Naive thymus-derived CD4-positive, alpha-beta T cell (primary cell): ENCODE data around the gene SART1. TPM values are rescaled to one million over a fixed set of nuclear protein-coding genes. Genes with fewer than 3 reads are reported as not detected.

Experiments used
- ATAC-seq: fragments of 150-1000 bp; cut with Tn5 transposase; 2 replicates; pipeline ENCODE4 v1.10.0; 2021; ENCODE audit warnings: mild to moderate bottlenecking, moderate library complexity
- CTCF ChIA-PET: fragments of 350-600 bp; sonication (Branson Sonifier 250); formaldehyde crosslinking; loops from one replicate; lab custom pipeline; 2021; ENCODE audit warnings: antibody characterized with exemption; lab: Charles Lee
- POLR2A ChIA-PET: fragments of 350-600 bp; sonication (Branson Sonifier 250); formaldehyde crosslinking; loops from one replicate; lab custom pipeline; 2021; ENCODE audit warnings: antibody characterized with exemption, inconsistent platforms; lab: Charles Lee
- DNase-seq, 9 donors: peaks; one replicate each; pipeline versions ENCODE4 v3.0.0 to v3.0.0-alpha.2; 2020 to 2022; ENCODE audit warnings: mixed read lengths in 1 of 9
- H3K27ac ChIP-seq: one replicate; pipeline ENCODE4 v1.7.0; 2013; ENCODE audit warnings: mild to moderate bottlenecking, low read depth, low read length, moderate library complexity
- H3K27me3 ChIP-seq, 2 donors: one replicate each; pipeline ENCODE4 v1.7.0; 2013; ENCODE audit warnings: low read length in 2 of 2, mild to moderate bottlenecking in 2 of 2, moderate library complexity in 2 of 2; ENCODE audit not compliant: control insufficient read depth in 2 of 2, insufficient read depth in 2 of 2
- H3K36me3 ChIP-seq, 3 experiments: 1 replicate in 2 of 3; 2 replicates in 1 of 3; pipeline ENCODE4 v1.7.0; 2013; ENCODE audit warnings: low read length in 3 of 3, mild to moderate bottlenecking in 3 of 3, moderate library complexity in 1 of 3; ENCODE audit not compliant: insufficient read depth in 3 of 3, control insufficient read depth in 2 of 3
- H3K4me1 ChIP-seq, 2 donors: one replicate each; pipeline ENCODE4 v1.7.0; 2013; ENCODE audit warnings: low read length in 2 of 2, mild to moderate bottlenecking in 2 of 2, moderate library complexity in 1 of 2; ENCODE audit not compliant: control insufficient read depth in 2 of 2, insufficient read depth in 2 of 2
- H3K4me3 ChIP-seq: 2 replicates; pipeline ENCODE4 v1.7.0; 2013; ENCODE audit warnings: mild to moderate bottlenecking, low read length
- H3K9me3 ChIP-seq, 3 experiments: 1 replicate in 2 of 3; 2 replicates in 1 of 3; pipeline ENCODE4 v1.7.0; 2013; ENCODE audit warnings: low read length in 3 of 3; ENCODE audit not compliant: control insufficient read depth in 2 of 3
- H3K27ac Mint-ChIP-seq, 9 donors: one replicate each; pipeline ENCODE4 v1.8.0; 2020 to 2022; ENCODE audit warnings: mixed read lengths in 9 of 9, mild to moderate bottlenecking in 8 of 9, moderate library complexity in 5 of 9, inconsistent platforms in 2 of 9
- H3K27me3 Mint-ChIP-seq, 5 donors: one replicate each; pipeline ENCODE4 v1.8.0; 2021 to 2022; ENCODE audit warnings: mixed read lengths in 5 of 5, mild to moderate bottlenecking in 1 of 5
- H3K36me3 Mint-ChIP-seq, 5 donors: one replicate each; pipeline ENCODE4 v1.8.0; 2020 to 2022; ENCODE audit warnings: mixed read lengths in 5 of 5, mild to moderate bottlenecking in 3 of 5, inconsistent platforms in 1 of 5
- H3K4me1 Mint-ChIP-seq, 7 donors: one replicate each; pipeline ENCODE4 v1.8.0; 2020 to 2022; ENCODE audit warnings: mixed read lengths in 7 of 7, mild to moderate bottlenecking in 3 of 7, inconsistent platforms in 1 of 7
- H3K4me3 Mint-ChIP-seq, 10 donors: one replicate each; pipeline ENCODE4 v1.8.0; 2020 to 2022; ENCODE audit warnings: mild to moderate bottlenecking in 10 of 10, mixed read lengths in 10 of 10, moderate library complexity in 6 of 10, inconsistent platforms in 2 of 10
- H3K9me3 Mint-ChIP-seq, 11 donors: one replicate each; pipeline ENCODE4 v1.8.0; 2020 to 2022; ENCODE audit warnings: mixed read lengths in 11 of 11, mild to moderate bottlenecking in 4 of 11, inconsistent platforms in 1 of 11, moderate library complexity in 1 of 11
- intact Hi-C, 2 donors: fragments of 100-400 bp; cut with micrococcal nuclease; formaldehyde crosslinking; loops; one replicate each; pipeline ENCODE4 v1.15.1; 2023
- polyA plus RNA-seq, 2 donors: library from polyadenylated mRNA; unstranded; fragments of 300-500 nt; fragmentation: Illumina TruSeq; gene quantifications; one replicate each; pipeline ENCODE4 v1.2.3, GENCODE V29; 2021
- total RNA-seq, 6 experiments: library from RNA in 5 of 6; stranded (reverse) in 5 of 6; gene quantifications; 1 replicate in 5 of 6; 2 replicates in 1 of 6; pipeline ENCODE4 v1.2.3 and lab custom pipeline; 2021 to 2026

The SART1 gene
- total and polyA plus RNA-seq, 7 experiments from 2014 or later, result 27.9 to 102 (median 90.0) TPM

- peaks cover 0 to 2% (median 0%) of the 10 kb centered on the region in 11 donors for H3K9me3 Mint-ChIP-seq
These were observed 19.7 kb downstream of the SART1 start for GRCh38 chr11:65981101-65981740.

GRCh38 chr11:65981972-65982823 is 20.7 kb downstream of the SART1 start:
- H3K36me3 Mint-ChIP-seq, result peaks cover 0 to 10% (median 3%) of the 10 kb centered on the region in 5 donors
- ChIA-PET CTCF (interaction anchor here (1.0 kb wide), 1 partner anchor 98 kb away, joined by 3 read pairs; no protein-coding TSS in a partner anchor), POLR2A (interaction anchor here (1.3 kb wide), 1 partner anchor 122 kb away, joined by 4 read pairs; the partner anchor contains the start of gene MUS81)
- H3K27me3 Mint-ChIP-seq, result no peaks in the 10 kb centered on the region
- Histone ChIP-seq H3K27me3 (no peaks in the 10 kb centered on the region), H3K9me3 (no peaks in the 10 kb centered on the region), H3K4me1 (no peaks in the 10 kb centered on the region), H3K4me3 (no peak overlapping the region), H3K36me3 (peaks cover 0 to 26% (median 0%) of the 10 kb centered on the region in 3 experiments), H3K27ac (no peak overlapping the region)
- no peak for DNase-seq
- H3K4me1 Mint-ChIP-seq, result peaks cover 0 to 3% (median 0%) of the 10 kb centered on the region in 7 donors
- peaks cover 0 to 2% (median 0%) of the 10 kb centered on the region in 11 donors for H3K9me3 Mint-ChIP-seq
- peak overlapping the region in 2 of 9 donors; percentile 21 to 64 for H3K27ac Mint-ChIP-seq
- no peak overlapping the region for H3K4me3 Mint-ChIP-seq
- ATAC-seq, result no peak
- intact Hi-C loops, result no loop called here

More at GRCh38 chr11:65981101-65981740, 19.7 kb downstream of the SART1 start:
- no peak for DNase-seq
- Mint-ChIP-seq H3K4me3 (no peak overlapping the region), H3K27ac (peak overlapping the region in 5 of 9 donors; percentile 21 to 65 (median 28)), H3K4me1 (peaks cover 0 to 2% (median 0%) of the 10 kb centered on the region in 7 donors), H3K36me3 (peaks cover 0 to 13% (median 4%) of the 10 kb centered on the region in 5 donors), H3K27me3 (no peaks in the 10 kb centered on the region)
- intact Hi-C loops, result no loop called here
- ChIA-PET CTCF (no interaction called here), POLR2A (interaction anchor here (1.3 kb wide), 1 partner anchor 121 kb away, joined by 4 read pairs; the partner anchor contains the start of gene MUS81)
- Histone ChIP-seq H3K36me3 (peaks cover 0 to 35% (median 0%) of the 10 kb centered on the region in 3 experiments), H3K27ac (peak overlapping the region; percentile 14), H3K4me1 (no peaks in the 10 kb centered on the region), H3K4me3 (no peak overlapping the region), H3K27me3 (no peaks in the 10 kb centered on the region), H3K9me3 (no peaks in the 10 kb centered on the region)
- ATAC-seq, result no peak

GRCh38 chr11:65982824-65983588 is 21.5 kb downstream of the SART1 start:
- H3K27me3 ChIP-seq, result no peaks in the 10 kb centered on the region
- Mint-ChIP-seq H3K27ac (no peak overlapping the region), H3K36me3 (peaks cover 0 to 10% (median 0%) of the 10 kb centered on the region in 5 donors), H3K4me3 (no peak overlapping the region), H3K27me3 (no peaks in the 10 kb centered on the region), H3K4me1 (peaks cover 0 to 5% (median 0%) of the 10 kb centered on the region in 7 donors), H3K9me3 (peaks cover 0 to 2% (median 0%) of the 10 kb centered on the region in 11 donors)
- no peaks in the 10 kb centered on the region for H3K4me1 ChIP-seq
- ChIA-PET CTCF (interaction anchor here (1.0 kb wide), 1 partner anchor 99 kb away, joined by 3 read pairs; no protein-coding TSS in a partner anchor), POLR2A (no interaction called here)
- no peak for ATAC-seq
- no peak overlapping the region for H3K4me3 ChIP-seq
- H3K36me3 ChIP-seq, result peaks cover 0 to 17% (median 0%) of the 10 kb centered on the region in 3 experiments
- H3K9me3 ChIP-seq, result no peaks in the 10 kb centered on the region
- no peak overlapping the region for H3K27ac ChIP-seq
- intact Hi-C loops, result no loop called here
- no peak for DNase-seq

GRCh38 chr11:65983589-65983987 is 22.1 kb downstream of the SART1 start:
- peaks cover 0 to 2% (median 0%) of the 10 kb centered on the region in 11 donors for H3K9me3 Mint-ChIP-seq
- no peak overlapping the region for H3K4me3 ChIP-seq
- H3K27me3 ChIP-seq, result no peaks in the 10 kb centered on the region
- H3K4me1 Mint-ChIP-seq, result peaks cover 0 to 6% (median 0%) of the 10 kb centered on the region in 7 donors
- peaks cover 0 to 6% (median 0%) of the 10 kb centered on the region in 5 donors for H3K36me3 Mint-ChIP-seq
- H3K9me3 ChIP-seq, result no peaks in the 10 kb centered on the region
- no peak overlapping the region for H3K4me3 Mint-ChIP-seq
- POLR2A ChIA-PET, result interaction anchor here (1.3 kb wide), 1 partner anchor 26 kb away, joined by 3 read pairs; no protein-coding TSS in a partner anchor
- CTCF ChIA-PET, result interaction anchor here (1.0 kb wide), 1 partner anchor 100 kb away, joined by 3 read pairs; no protein-coding TSS in a partner anchor
- DNase-seq (no peak), ATAC-seq (no peak)
- no peak overlapping the region for H3K27ac ChIP-seq
- intact Hi-C loops, result no loop called here
- peaks cover 0 to 12% (median 0%) of the 10 kb centered on the region in 3 experiments for H3K36me3 ChIP-seq
- H3K27me3 Mint-ChIP-seq, result no peaks in the 10 kb centered on the region
- H3K27ac Mint-ChIP-seq, result no peak overlapping the region
- H3K4me1 ChIP-seq, result no peaks in the 10 kb centered on the region

- no peak overlapping the region for H3K27ac ChIP-seq
- no peaks in the 10 kb centered on the region for H3K9me3 ChIP-seq
- CTCF ChIA-PET, result interaction anchor here (8.8 kb wide), 1 partner anchor 102 kb away, joined by 85 read pairs; no protein-coding TSS in a partner anchor
- H3K27me3 Mint-ChIP-seq, result no peaks in the 10 kb centered on the region
- H3K4me1 Mint-ChIP-seq, result peaks cover 5 to 7% (median 6%) of the 10 kb centered on the region in 7 donors
- no peaks in the 10 kb centered on the region for H3K36me3 ChIP-seq
- no peak overlapping the region for H3K4me3 Mint-ChIP-seq
- ATAC-seq (no peak), DNase-seq (no peak)
- no peak overlapping the region for H3K27ac Mint-ChIP-seq
- H3K27me3 ChIP-seq, result no peaks in the 10 kb centered on the region
- H3K9me3 Mint-ChIP-seq, result peaks cover 0 to 2% (median 0%) of the 10 kb centered on the region in 11 donors
- peaks cover 0 to 1% (median 0%) of the 10 kb centered on the region in 5 donors for H3K36me3 Mint-ChIP-seq
- no peak overlapping the region for H3K4me3 ChIP-seq
- POLR2A ChIA-PET, result interaction anchor here (1.3 to 1.5 kb wide), 2 partner anchors 103 to 275 kb away, joined by 4 read pairs; partner anchors contain the start of gene KAT5
- intact Hi-C loops, result no loop called here
- H3K4me1 ChIP-seq, result no peaks in the 10 kb centered on the region
These were observed 25.8 kb downstream of the SART1 start for GRCh38 chr11:65987336-65987735.
